Hepatocyte (in vitro differentiated cells): Measurements from ENCODE around the gene SHANK2. TPM values are rescaled to one million over a fixed set of nuclear protein-coding genes. Genes with fewer than 3 reads are reported as not detected.

Experiments used
- DNase-seq: peaks from one replicate; pipeline ENCODE4 v3.0.0-alpha.2; 2016; ENCODE audit warnings: low spot score
- H2AFZ ChIP-seq: fragments of 200-600 bp; sonication (generic); 2 replicates; pipeline ENCODE4 v1.6.0; 2016; ENCODE audit warnings: antibody characterized with exemption, mild to moderate bottlenecking
- H3K27ac ChIP-seq: fragments of 200-600 bp; sonication (generic); 2 replicates; pipeline ENCODE4 v1.5.1; 2016; ENCODE audit warnings: mild to moderate bottlenecking
- H3K27me3 ChIP-seq: fragments of 200-600 bp; sonication (generic); 2 replicates; pipeline ENCODE4 v1.6.1; 2016
- H3K36me3 ChIP-seq: fragments of 200-600 bp; sonication (generic); replicated peaks from 2 replicates; pipeline ENCODE4 v1.5.1; 2016; ENCODE audit warnings: low read depth; ENCODE audit not compliant: insufficient read depth
- H3K4me1 ChIP-seq: fragments of 200-600 bp; sonication (generic); 2 replicates; pipeline ENCODE4 v1.5.1; 2016; ENCODE audit warnings: mild to moderate bottlenecking, moderate library complexity; ENCODE audit not compliant: insufficient read depth
- H3K4me2 ChIP-seq: fragments of 200-600 bp; sonication (generic); 2 replicates; pipeline ENCODE4 v1.6.0; 2016
- H3K4me3 ChIP-seq: fragments of 200-600 bp; sonication (generic); 2 replicates; pipeline ENCODE4 v1.5.1; 2016; ENCODE audit warnings: mild to moderate bottlenecking
- H3K79me2 ChIP-seq: fragments of 200-600 bp; sonication (generic); 2 replicates; pipeline ENCODE4 v1.6.0; 2017; ENCODE audit warnings: mild to moderate bottlenecking
- H3K9me2 ChIP-seq: fragments of 200-600 bp; sonication (generic); replicated peaks from 2 replicates; pipeline ENCODE4 v1.6.0; 2017; ENCODE audit warnings: mild to moderate bottlenecking; ENCODE audit not compliant: insufficient read depth
- H3K9me3 ChIP-seq: fragments of 200-600 bp; sonication (generic); 2 replicates; pipeline ENCODE4 v1.5.1; 2016; ENCODE audit warnings: low read depth, mild to moderate bottlenecking
- H4K20me1 ChIP-seq: fragments of 200-600 bp; sonication (generic); 2 replicates; pipeline ENCODE4 v1.6.0; 2016; ENCODE audit warnings: mild to moderate bottlenecking; ENCODE audit not compliant: insufficient read depth, poor library complexity, severe bottlenecking
- EZH2 ChIP-seq: fragments of 200-600 bp; sonication (generic); IDR thresholded peaks from 2 replicates; pipeline ENCODE4 v1.6.1; 2016; ENCODE audit warnings: antibody characterized with exemption, mild to moderate bottlenecking, borderline replicate concordance
- EZH2phosphoT487 ChIP-seq: fragments of 200-600 bp; sonication (generic); IDR thresholded peaks from one replicate; pipeline ENCODE4 v1.6.1; 2018; ENCODE audit warnings: antibody characterized with exemption, mild to moderate bottlenecking, low read depth, moderate library complexity; ENCODE audit not compliant: unreplicated experiment, severe bottlenecking
- WGBS: methylation state at CpG from one replicate; pipeline ENCODE4 v1.1.6; 2016; ENCODE audit warnings: low lambda C conversion rate; ENCODE audit errors: missing lambda C conversion rate; 5-methylcytosine and 5-hydroxymethylcytosine counted together
- polyA plus RNA-seq: library from polyadenylated mRNA; unstranded; fragments of >200 nt; fragmentation: Nextera tagmentation; extraction: Ambion mirVana; gene quantifications from 2 replicates; pipeline ENCODE4 v1.2.1, GENCODE V29; 2016
- total RNA-seq: library from RNA; depleted of rRNA; stranded (reverse); fragments of >200 nt; gene quantifications from 2 replicates; pipeline ENCODE4 v1.2.3, GENCODE V29; 2014
- TF ChIP-seq, protein P1 (sequence below): fragments of 200-600 bp; sonication (generic); IDR thresholded peaks from 2 replicates; pipeline ENCODE4 v1.5.1; 2016; ENCODE audit warnings: antibody characterized with exemption, mild to moderate bottlenecking; ENCODE audit not compliant: poor library complexity

Gene SHANK2
- total and polyA plus RNA-seq, 2 experiments from 2014 or later: 17.3 to 20.7 TPM

DNA sequence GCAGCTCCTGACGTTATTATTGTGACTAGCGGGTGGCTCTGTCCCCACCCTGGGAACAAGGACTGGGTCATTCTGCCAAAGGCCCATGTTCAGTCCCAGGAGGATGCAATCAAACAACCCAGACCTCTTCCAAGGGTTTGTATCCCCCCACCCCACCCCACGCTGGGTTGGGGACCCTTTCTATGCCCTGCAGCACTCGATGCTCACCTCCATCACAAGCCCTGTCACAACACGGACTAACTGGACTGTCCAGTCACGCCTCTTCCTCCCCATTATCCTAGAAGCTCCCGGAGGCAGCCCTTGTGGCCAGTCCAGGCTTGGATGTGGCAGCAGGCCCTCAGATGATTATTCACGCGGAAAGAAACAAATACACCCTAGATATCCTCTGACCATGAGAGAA is 3.7 kb downstream of the SHANK2 start:
- H3K9me2 ChIP-seq: no peaks in the 10 kb centered on the region
- H3K4me2 ChIP-seq: no peak overlapping the region
- H3K4me1 ChIP-seq: peaks cover 20% of the 10 kb centered on the region
- no peaks in the 10 kb centered on the region for H3K36me3 ChIP-seq
- no peak overlapping the region for H3K27ac ChIP-seq
- H3K4me3 ChIP-seq: no peak overlapping the region
- no peaks in the 10 kb centered on the region for H3K27me3 ChIP-seq
- H2AFZ ChIP-seq: no peak overlapping the region
- TF ChIP-seq EZH2phosphoT487: no peak
- TF ChIP-seq, protein P1, sequence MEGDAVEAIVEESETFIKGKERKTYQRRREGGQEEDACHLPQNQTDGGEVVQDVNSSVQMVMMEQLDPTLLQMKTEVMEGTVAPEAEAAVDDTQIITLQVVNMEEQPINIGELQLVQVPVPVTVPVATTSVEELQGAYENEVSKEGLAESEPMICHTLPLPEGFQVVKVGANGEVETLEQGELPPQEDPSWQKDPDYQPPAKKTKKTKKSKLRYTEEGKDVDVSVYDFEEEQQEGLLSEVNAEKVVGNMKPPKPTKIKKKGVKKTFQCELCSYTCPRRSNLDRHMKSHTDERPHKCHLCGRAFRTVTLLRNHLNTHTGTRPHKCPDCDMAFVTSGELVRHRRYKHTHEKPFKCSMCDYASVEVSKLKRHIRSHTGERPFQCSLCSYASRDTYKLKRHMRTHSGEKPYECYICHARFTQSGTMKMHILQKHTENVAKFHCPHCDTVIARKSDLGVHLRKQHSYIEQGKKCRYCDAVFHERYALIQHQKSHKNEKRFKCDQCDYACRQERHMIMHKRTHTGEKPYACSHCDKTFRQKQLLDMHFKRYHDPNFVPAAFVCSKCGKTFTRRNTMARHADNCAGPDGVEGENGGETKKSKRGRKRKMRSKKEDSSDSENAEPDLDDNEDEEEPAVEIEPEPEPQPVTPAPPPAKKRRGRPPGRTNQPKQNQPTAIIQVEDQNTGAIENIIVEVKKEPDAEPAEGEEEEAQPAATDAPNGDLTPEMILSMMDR: no peak
- no peak for TF ChIP-seq EZH2
- DNase-seq: no peak
- no peaks in the 10 kb centered on the region for H4K20me1 ChIP-seq
- H3K79me2 ChIP-seq: peaks cover 75% of the 10 kb centered on the region
- 84% methylated on average over 9 of the region's 9 CpGs for WGBS
- no peaks in the 10 kb centered on the region for H3K9me3 ChIP-seq

DNA sequence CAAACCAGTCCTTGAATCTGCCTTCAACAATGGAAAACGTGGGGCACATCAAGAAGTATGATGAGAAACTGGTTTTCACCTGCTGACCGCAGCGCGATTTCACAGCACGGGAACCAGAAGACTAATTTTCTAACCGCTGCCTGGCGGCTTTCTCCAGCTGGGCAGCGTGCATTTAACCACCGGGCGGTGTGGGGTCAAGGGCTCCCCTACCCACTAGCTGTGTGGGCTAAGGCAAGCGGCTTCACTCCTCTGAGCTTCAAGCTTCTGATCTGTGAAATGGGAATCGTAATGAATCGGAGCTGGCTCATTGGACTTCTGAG is 4.2 kb downstream of the SHANK2 start:
- H3K4me2 ChIP-seq: no peak overlapping the region
- TF ChIP-seq EZH2 (no peak), EZH2phosphoT487 (no peak)
- TF ChIP-seq, protein P1: no peak
- H3K27ac ChIP-seq: no peak overlapping the region
- no peak overlapping the region for H2AFZ ChIP-seq
- no peaks in the 10 kb centered on the region for H3K36me3 ChIP-seq
- peaks cover 80% of the 10 kb centered on the region for H3K79me2 ChIP-seq
- 95% methylated on average over 13 of the region's 13 CpGs for WGBS
- no peak for DNase-seq
- no peaks in the 10 kb centered on the region for H3K27me3 ChIP-seq
- H3K9me2 ChIP-seq: no peaks in the 10 kb centered on the region
- H3K4me3 ChIP-seq: no peak overlapping the region
- no peaks in the 10 kb centered on the region for H4K20me1 ChIP-seq
- peaks cover 18% of the 10 kb centered on the region for H3K4me1 ChIP-seq
- no peaks in the 10 kb centered on the region for H3K9me3 ChIP-seq

- H3K4me1 ChIP-seq: peaks cover 21% of the 10 kb centered on the region
- DNase-seq: no peak
- WGBS: 63% methylated on average over 16 of the region's 16 CpGs
- peak overlapping the region; percentile 20 for H3K4me2 ChIP-seq
- no peaks in the 10 kb centered on the region for H3K36me3 ChIP-seq
- no peaks in the 10 kb centered on the region for H3K9me2 ChIP-seq
- no peaks in the 10 kb centered on the region for H3K27me3 ChIP-seq
- TF ChIP-seq EZH2 (no peak), EZH2phosphoT487 (no peak)
- TF ChIP-seq, protein P1: no peak
- no peak overlapping the region for H3K4me3 ChIP-seq
- no peak overlapping the region for H3K27ac ChIP-seq
- peaks cover 84% of the 10 kb centered on the region for H3K79me2 ChIP-seq
- H4K20me1 ChIP-seq: no peaks in the 10 kb centered on the region
- H3K9me3 ChIP-seq: no peaks in the 10 kb centered on the region
- no peak overlapping the region for H2AFZ ChIP-seq
These were observed 4.7 kb downstream of the SHANK2 start for GRCh38 chr11:71247551-71248250.
